Umbilical cord (tissue), 2 donors: ENCODE results near the gene SOAT2. TPM values are rescaled to one million over a fixed set of nuclear protein-coding genes. Genes with fewer than 3 reads are reported as not detected.
"Not testable (repeated sequence)": the region's sequence is repeated elsewhere in the genome, so short reads cannot be mapped to it uniquely, and the experiment has no call there.

Experiments used
- DNase-seq: peaks from one replicate; pipeline ENCODE4 v3.0.0-alpha.2; 2015; ENCODE audit warnings: low spot score
- total RNA-seq: library from RNA; depleted of rRNA; stranded (reverse); fragments of >200 nt; gene quantifications from one replicate; pipeline ENCODE4 v1.2.3, GENCODE V29; 2014; ENCODE audit warnings: low replicate concordance; ENCODE audit not compliant: insufficient read depth

Gene SOAT2
- total RNA-seq, 1 donor from 2014 or later = not detected

GRCh38 chr12:53082637-53083175, 20.6 kb upstream of the SOAT2 start:
- DNase-seq = no peak

- DNase-seq = no peak
These were observed 16.9 kb upstream of the SOAT2 start for GRCh38 chr12:53086361-53086760.

GRCh38 chr12:53090105-53090504, 13.2 kb upstream of the SOAT2 start:
- DNase-seq = no peak

DNA sequence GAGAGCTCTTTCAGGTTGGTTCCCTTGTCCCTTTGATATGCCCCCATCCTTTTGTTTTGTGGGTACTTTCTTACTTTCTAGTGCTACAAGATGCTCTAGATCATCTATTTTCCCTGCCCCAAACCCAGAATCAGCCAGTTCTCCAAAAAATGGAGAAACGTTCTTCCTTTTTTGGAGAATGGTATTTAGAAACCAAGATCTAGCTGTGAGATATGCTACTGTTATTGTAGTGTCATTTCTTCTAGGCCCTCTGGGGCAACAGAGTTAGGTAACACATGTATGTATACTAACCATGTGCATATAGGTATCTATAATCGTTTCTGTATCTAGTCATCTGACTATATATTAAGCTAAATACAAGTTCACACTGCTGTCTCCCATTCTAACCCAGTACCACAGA, 12.7 kb upstream of the SOAT2 start:
- DNase-seq = no peak

GRCh38 chr12:53091756-53092155, 11.5 kb upstream of the SOAT2 start:
- no peak for DNase-seq

DNA sequence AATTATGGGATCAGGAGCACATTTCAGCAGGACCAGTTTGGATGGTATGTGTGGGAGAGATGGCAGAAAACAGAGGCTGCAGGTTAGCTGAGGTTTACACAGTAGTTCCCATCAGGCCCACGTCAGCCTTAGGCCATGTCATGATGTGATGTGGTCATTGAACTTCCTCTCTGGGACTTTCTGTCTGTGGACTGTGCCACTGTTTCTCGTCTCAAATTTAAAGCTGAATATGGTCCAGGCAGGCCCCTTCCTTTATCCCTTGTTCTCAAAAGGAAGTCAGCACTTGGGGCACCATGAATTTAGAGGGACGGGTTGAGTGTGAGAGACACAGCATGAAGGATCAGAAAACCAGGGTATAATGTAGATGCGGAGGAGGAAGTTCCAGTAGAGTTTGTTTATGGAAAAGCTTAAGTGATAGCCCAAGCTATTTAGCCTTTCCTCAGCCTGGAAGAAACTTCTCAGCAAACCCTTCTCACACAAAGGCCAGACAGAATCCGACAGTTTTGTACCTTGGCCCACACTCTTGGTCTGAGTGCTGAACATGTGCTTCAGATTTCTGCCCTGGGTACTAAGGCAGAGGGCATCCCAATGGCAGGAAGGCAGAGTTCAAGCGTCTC, 9.4 kb upstream of the SOAT2 start:
- peak; percentile 25 for DNase-seq

DNA sequence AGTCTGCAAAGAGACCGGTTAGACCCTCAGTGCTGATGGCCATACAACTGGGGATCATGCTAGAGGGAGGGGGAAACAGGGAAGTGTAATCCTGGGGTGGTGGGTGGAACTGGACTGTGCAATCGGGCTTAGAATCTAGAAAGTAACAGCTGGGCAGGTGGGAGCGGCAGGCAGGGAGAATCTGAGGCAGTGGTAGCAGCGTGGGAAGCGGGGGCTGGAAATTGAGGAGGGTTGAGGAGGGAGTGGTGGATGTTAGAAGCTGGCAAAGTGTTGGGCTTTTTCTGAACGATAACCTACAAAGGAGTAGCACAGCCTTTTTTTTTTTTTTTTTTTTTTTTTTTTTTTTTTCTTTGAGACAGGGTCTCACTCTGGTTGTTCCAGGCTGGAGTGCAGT, 8.9 kb upstream of the SOAT2 start:
- no peak for DNase-seq

DNA sequence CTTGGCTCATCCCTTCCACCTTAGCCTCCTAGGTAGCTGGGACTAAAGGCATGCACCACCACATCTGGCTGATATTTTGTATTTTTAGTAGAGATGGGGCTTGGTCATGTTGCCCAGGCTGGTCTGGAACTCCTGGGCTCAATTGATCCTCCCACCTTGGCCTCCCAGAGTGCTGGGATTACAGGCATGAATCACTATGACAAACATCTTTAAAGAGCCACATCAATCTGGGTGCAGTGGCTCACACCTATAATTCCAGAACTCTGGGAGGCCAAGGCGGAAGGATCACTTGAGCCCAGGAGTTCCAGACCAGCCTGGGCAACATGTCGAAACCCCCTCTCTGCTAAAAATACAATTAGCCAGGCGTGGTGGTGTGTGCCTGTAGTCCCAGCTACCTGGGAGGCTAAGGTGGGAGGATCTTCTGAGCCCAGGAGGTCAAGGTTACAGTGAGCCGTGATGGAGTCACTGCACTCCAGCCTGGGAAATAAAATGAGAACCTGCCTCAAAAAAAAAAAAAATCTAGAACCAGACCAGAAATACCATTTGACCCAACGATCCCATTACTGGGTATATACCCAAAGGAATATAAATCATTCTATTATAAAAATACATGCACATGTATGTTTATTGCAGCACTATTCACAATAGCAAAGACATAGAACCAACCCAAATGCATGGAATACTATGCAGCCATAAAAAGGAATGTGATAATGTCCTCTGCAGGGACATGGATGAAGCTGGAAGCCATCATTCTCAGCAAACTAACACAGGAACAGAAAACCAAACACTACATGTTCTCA, 8.3 kb upstream of the SOAT2 start:
- not testable (repeated sequence) for DNase-seq

DNA sequence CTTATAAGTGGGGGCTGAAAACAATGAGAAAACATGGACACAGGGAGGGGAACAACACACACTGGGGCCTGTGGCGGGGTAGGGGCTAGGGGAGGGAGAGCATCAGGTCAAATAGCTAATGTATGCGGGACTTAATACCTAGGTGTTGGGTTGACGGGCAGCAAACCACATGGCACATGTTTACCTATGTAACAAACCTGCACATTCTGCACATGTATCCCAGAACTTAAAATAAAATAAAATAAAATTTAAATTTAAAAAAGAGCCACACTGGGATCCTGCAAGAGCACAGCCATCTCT, 7.7 kb upstream of the SOAT2 start:
- DNase-seq = not testable (repeated sequence)

- DNase-seq = peak; percentile 92
These were observed 7.1 kb upstream of the SOAT2 start for GRCh38 chr12:53096089-53096741.

GRCh38 chr12:53096759-53097158, 6.5 kb upstream of the SOAT2 start:
- no peak for DNase-seq

DNA sequence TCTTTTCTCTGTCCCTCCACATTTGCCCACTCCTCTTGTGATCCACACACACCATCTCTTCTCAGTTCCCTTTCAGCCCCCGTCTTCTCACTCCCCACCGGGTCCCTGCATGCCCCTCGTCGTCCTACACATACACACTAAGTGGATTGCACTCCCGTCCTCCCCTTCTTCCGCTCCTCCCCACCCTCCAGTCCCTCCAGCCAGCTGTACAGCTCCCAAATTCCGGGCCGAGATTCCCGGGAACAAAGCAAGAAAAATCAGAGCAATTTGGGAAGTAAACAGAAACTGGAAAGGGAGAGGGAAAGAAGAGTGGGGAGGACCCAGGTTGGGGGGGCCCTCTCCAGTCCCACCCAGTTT, 6.1 kb upstream of the SOAT2 start:
- DNase-seq = peak; percentile 72

GRCh38 chr12:53097564-53098353, 5.5 kb upstream of the SOAT2 start, which contains the start of gene IGFBP6:
Gene IGFBP6 (plus strand): TSS chr12:53097667. CDS start chr12:53097718, 51 bp downstream.
- peak; percentile 69 for DNase-seq

DNA sequence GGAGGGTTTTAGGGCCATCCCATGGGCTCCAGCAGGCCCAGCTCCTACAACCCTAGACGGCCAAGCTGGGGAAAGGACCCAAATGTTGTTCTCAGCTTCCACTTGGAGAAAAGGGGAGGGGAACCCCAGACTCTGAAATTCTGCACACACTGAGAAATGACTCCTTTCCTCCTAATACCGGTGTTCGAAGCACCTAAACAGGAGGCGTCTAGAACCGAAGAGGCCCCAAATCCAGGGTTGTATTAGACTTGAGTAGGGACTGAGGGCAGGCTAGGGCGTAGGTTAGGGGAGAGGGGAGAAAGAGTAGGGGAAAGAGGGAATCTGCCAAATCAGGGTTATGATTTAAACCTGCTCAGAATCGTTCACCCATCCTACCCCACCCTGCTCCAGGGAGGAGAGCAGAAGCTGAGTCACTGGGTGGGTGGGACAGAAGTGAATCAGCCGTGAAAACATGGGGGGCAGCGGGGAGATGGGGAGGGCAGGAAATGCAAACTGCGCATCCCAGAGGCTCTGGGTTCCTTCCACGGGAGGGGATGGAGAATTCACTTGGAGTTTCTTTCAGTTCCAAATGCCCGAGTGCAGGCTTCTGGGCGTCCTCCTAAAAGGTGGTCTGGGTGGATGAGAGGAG, 4.8 kb upstream of the SOAT2 start:
- peak; percentile 89 for DNase-seq

GRCh38 chr12:53099071-53099882, 4.0 kb upstream of the SOAT2 start:
- peak; percentile 96 for DNase-seq

- no peak for DNase-seq
These were observed 2.7 kb upstream of the SOAT2 start for GRCh38 chr12:53100466-53101151.

GRCh38 chr12:53101266-53101665, 2.0 kb upstream of the SOAT2 start:
- DNase-seq = no peak

DNA sequence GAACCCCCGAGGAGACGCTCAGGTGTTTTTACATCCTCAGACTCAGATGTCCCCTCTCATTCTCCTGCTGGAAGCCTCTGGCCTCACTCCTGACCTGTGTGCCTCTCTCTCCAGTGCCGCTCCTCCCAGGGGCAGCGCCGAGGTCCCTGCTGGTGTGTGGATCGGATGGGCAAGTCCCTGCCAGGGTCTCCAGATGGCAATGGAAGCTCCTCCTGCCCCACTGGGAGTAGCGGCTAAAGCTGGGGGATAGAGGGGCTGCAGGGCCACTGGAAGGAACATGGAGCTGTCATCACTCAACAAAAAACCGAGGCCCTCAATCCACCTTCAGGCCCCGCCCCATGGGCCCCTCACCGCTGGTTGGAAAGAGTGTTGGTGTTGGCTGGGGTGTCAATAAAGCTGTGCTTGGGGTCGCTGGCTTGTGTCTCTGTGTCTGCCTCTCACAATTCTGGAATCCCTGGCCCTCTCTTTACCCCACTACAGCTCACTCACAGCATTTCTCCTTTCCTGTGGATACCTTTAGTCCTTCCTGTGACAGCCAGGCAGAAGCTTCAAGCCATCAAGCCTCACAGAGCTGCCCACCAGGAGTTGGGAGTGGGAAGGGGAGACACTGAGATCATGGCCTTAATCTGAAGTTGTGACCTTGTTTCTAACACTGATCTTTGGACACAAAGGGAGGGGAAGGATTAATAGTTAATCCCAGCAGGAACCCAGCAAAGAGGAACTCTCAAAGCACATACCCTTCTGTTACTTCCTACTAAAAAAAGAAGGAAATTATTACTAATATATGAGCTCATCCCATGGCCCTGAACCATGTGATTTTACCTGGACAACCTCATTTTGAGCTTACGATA, 1.1 kb upstream of the SOAT2 start:
- no peak for DNase-seq

- DNase-seq = no peak
These were observed 597 bp downstream of the SOAT2 start for GRCh38 chr12:53103860-53104305.
